Pulmonary artery endothelial cell (primary cell): Measurements from ENCODE around the gene RASGRF1. TPM values are rescaled to one million over a fixed set of nuclear protein-coding genes. Genes with fewer than 3 reads are reported as not detected.
"Not testable (repeated sequence)": the region's sequence is repeated elsewhere in the genome, so short reads cannot be mapped to it uniquely, and the experiment has no call there.

ENCODE experiments used
- DNase-seq: peaks from one replicate; pipeline ENCODE4 v3.0.0-alpha.2; 2011; ENCODE audit warnings: low read depth, low spot score
- total RNA-seq: library from RNA; depleted of rRNA; stranded (reverse); fragments of >200 nt; gene quantifications from 2 replicates; pipeline ENCODE4 v1.2.3, GENCODE V29; 2014

RASGRF1 gene
- total RNA-seq, 1 donor from 2014 or later, result not detected

DNA sequence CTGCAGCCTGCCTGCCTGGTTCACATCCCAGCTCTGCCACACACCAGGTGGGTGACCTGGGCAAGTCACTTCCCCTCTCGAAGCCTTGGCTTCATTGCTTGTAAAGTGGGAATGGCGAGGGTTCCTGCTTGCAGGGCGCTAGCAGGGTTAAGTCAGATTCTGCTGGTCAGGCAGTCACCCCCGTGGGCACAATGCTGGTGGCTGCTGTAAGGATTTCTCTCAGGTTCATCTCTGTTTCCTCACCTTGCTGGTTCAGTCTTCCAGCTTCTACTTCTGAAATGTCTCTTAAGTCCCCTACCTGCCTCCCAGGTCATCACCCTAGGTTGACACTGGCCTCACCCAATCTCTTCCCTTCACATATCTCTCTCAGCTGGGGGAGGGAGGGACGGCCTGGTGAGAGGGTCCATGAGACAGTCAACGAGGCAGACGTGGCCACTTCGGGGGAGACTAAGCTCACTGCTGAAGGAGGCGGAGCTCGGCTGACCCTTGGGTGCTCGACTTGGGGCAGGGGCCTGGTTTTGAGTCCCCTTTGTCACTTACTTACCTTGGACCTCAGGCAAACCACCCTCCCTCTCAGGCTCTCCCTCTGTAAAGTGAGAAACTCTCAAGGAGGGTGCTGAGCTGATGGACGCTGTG, 157.3 kb downstream of the RASGRF1 start:
- no peak for DNase-seq

DNA sequence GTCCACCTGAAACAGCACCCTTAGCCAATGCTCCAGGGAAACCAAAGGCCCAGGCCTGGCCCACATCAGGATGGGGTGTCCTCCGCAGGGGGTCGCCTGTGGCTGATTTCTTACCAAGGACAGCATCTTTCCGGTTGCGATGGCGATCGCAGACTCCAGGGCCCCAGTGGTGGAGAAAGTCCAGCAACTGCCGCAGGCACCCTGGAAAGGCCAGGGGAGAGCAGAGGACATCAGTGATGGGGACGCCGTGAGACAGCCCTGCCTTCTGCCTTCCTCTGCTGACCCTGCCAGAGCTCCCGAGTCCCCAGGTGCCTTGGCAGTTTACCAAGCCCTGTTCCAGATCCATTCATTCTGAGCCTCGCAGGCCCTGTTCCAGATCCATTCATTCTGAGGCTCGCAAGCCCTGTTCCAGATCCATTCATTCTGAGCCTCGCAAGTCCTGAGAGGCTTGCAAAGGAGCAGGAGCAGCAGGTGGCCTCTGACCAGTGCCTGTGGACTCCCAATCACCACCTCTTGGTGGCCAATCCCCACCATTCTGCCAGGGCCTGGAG, 158.2 kb downstream of the RASGRF1 start:
- no peak for DNase-seq

DNA sequence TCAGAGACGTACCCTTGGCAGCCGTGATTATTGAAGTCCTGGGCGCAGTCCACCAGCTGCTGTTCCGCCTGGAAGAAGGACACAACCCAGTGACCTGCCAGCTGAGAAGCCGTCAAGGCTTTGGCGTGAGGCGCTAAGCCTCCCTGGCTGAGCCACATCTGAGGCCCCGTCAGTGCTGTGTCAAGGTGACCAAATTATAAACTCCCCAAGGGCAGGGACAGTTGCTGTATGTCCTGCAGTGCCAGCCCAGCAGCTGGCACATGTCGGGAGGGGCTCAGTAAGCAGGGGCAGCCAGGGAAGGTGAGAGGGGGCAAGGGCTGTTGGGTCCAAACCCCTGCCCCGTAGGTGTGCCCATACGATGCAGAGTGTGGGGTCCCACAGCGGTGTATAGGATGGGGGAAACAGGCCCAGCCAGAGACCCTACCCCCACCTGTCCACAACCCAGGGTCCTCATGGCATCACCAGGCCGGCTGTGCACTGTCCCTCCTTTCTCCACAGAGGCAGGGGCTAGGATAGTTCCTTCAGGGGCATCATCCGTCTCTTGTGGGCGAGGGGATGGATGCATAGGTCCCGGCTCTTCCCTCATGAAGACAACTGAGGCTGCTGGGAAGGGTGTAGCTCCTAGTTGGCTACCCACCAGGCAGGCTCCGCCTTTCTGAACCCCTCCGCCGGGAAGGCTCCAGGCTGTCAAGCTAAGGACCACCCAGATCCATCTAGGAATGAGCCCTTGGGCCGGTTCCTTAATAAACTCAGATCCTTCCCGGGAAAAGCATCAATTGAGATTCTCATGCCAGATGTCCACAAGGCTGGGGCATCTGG, 158.9 kb downstream of the RASGRF1 start:
- no peak for DNase-seq

DNA sequence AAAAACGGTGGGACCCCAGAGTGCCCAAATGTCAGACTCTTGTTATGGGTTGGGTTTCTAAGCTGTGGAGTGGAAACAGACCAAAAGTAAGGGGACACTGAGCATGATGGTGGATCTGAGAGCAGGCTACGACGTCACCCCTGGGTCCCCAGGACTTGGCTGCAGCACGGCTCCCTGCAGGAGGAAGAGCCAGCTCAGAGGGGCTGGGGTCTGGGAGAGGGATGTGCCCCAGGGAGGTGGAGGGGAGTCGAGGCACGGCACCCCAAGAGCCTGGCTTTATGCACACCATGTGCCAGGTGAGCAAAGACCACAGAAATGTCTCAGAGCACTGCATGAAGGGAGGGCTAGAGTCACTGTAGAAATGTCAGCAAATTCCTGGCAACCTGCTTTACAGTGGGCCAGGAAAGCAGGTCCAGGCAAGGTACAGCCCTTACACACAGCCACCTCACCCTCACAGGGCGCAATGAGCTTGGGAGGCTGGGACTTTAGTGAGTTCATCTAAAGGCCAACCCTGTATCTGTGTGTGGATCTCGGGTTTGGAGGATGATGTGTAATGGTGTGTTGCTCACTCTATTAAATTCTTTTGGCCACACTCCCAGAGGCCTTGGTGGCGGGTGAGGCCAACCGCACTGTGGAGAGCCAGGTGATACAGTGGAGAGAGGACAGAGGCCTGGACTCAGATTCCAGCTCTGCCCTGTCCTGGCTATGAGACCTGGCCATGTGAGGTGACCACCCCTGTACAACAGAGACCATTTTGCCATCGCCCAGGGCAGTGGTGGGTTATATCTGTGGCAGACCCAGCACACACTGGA, 159.8 kb downstream of the RASGRF1 start:
- no peak for DNase-seq

- no peak for DNase-seq
Measured at GRCh38 chr15:78929536-78930264, 160.9 kb downstream of the RASGRF1 start.

GRCh38 chr15:78928616-78929093, 161.9 kb downstream of the RASGRF1 start:
- no peak for DNase-seq

DNA sequence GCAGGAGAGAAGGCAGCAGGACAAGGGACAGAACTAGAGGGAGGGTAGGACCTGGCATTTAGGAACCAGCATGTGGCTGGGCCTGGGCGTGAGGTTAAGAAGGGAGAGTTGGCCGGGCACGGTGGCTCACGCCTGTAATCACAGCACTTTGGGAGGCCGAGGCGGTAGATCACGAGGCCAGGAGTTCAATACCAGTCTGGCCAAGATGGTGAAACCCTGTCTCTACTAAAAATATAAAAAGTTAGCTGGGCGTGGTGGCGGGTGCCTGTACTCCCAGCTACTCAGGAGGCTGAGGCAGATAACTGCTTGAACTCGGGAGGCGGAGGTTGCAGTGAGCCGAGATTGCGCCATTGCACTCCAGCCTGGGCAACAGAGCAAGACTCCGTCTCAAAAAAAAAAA, 162.4 kb downstream of the RASGRF1 start:
- DNase-seq, result not testable (repeated sequence)

- DNase-seq, result no peak
Measured at GRCh38 chr15:78927077-78927790, 163.3 kb downstream of the RASGRF1 start.

DNA sequence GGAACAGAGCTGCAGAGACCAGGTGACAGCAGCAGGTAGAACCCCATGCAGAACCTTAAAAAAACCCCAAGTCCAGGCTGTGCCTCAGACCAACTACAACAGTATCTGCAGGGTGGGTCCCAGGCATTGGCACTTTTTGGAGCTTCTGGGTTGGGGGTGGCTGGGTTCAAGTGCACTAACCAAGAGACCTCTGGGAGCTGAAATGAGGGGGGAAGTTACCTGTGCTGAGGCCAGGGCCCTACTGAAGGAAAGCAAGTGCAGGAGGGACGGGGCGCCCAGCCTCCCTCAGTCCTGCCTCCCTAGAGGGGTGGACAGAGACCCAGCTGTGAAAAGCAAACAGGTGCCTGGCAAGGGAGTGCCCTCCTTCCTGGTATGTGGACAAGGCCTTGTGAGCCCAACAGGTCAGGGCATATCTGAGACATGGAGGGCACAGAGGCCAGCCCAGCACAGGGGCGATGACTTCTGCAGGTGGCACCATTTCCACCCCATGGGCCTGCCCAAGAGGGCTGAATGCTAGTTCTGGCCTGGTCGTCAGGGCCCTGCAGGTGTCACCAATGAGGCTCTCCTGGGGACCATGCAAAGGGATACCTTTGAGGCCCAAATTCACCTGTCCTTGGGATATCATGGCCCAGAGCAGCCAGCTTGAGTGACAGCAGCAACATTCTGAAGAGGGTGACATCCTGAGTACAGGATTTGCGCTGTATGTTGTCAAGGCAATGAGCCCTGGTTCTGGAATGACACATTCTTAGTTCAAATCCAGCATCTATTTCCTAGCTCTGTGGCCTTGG, 164.4 kb downstream of the RASGRF1 start:
- DNase-seq, result no peak

DNA sequence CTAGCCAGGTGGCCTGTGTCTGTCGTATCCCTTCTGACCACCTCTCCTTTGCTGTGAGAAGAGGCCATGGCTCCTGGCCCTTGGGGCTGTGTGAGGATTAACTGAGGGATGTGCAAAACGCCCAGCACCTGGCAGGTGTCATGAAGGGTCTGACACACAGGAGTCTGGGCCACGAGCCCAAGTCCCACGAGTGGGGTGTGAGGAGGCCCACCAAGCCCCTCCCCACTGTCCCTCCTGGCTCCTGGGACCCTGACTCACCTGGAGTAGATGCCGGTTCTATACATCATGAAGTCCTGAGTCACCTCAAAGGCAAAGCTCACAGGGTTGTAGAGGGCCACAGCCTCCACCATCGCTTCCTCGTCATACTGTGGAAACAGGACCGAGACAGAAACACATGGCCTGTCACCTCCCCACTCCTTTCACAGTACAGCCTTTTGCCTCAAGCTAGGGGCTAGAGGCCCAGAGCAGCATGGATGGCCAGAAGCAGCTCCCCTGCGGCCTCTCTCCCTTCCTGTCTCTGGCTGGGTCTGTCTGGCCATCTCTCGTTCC, 165.4 kb downstream of the RASGRF1 start:
- no peak for DNase-seq

- DNase-seq, result no peak
Measured at GRCh38 chr15:78923480-78924360, 166.9 kb downstream of the RASGRF1 start.

- DNase-seq, result no peak
Measured at GRCh38 chr15:78923015-78923414, 167.6 kb downstream of the RASGRF1 start.

DNA sequence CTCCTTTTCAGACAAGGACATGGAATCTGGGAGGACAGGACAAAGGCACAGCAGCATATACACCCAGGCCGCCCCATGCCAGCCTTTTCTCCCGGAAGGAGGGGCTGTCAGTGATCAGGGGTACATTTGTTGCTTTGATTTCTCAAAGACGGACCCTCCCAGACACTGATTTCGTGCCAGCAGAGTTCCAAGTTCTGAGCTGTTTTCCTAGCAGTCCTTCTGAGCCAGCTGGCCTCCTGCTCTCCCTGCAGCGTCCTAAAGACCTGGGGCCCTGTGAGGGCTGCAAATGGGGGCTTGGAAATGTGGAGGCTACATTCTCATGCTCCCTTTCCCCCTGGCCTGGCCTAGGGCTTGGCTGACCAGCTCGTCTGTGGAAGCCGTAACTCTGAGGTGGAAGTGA, 168.1 kb downstream of the RASGRF1 start:
- no peak for DNase-seq

GRCh38 chr15:78921940-78922339, 168.6 kb downstream of the RASGRF1 start:
- no peak for DNase-seq

DNA sequence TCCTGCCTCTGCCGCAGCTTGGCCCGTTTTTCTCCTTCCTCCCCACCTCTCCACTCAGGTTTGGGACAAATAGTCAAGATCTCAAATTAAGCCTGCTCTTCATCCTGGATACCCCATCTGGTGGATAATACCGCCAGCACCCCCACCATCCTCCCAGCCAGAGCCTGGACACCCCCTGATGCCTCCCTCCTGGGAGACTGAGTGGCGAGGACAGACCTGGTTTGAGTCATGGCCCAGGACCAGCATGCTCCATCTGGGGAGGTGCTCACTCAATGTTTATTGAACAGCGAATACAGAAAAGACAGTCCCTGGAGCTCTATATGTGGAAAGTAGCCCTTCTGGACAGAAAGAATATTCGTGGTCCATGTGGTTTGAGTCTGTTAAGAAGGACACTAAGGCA, 169.1 kb downstream of the RASGRF1 start:
- DNase-seq, result no peak

- DNase-seq, result no peak
Measured at GRCh38 chr15:78917888-78918287, 172.7 kb downstream of the RASGRF1 start.

DNA sequence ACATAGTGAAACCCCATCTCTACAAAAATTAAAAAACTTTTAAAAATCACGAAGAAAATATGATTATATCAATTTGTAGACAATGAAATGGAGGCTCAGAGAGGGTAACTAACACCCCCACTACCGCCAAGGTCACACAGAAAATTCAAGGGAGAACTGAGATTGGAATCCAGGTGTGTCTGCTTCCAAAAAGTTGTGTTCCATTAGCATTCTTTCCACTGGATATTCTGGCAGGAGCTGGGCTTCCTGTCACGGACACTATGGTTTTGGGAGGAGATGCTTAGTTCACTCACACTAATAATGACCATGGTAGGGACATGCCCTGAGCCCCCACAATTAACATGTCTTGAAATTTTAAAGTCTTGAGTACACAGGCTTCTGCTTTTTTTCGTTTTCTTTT, 174.5 kb downstream of the RASGRF1 start:
- no peak for DNase-seq
